Sigmoid colon (tissue), 4 donors: ENCODE data around the gene EVI2A.

Experiments used
- POLR2A ChIP-seq, 2 donors: fragments of 450-650 bp; IDR thresholded peaks; one replicate each; pipeline ENCODE4 v1.6.1; 2016; ENCODE audit warnings: antibody characterized with exemption in 2 of 2, mild to moderate bottlenecking in 2 of 2, moderate library complexity in 2 of 2
- POLR2AphosphoS5 ChIP-seq, 4 donors: sonication (generic); formaldehyde crosslinking; IDR thresholded peaks; one replicate each; pipeline ENCODE4 v1.6.1; 2017; ENCODE audit warnings: antibody characterized with exemption in 4 of 4
- TF ChIP-seq, protein P1 (sequence below), 4 experiments: fragments of 450-650 bp in 3 of 4; fragments of 200-600 bp in 1 of 4; IDR thresholded peaks; one replicate each; pipeline ENCODE4 v1.5.1; 2016 to 2019; ENCODE audit warnings: antibody characterized with exemption in 4 of 4, mild to moderate bottlenecking in 3 of 4, moderate library complexity in 2 of 4

DNA sequence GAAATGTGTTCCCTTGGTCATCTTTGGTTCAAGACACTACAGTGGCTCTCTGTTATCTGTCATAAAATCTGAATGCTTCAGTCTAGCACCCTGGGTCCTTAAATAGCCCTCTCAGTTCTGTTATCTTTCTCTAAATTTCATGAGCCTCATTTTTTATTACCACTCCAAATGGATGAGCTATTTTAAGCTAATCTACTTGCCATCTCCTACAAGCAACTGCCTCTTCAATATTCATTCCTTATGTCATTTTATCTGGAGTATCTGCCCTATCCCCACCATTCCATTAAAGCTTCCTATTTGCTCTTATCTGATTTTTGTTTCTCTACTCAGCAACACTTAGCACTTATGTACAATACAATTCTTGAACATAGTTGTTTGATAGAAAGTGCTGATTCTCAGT is 28.0 kb upstream of the EVI2A start:
- TF ChIP-seq, protein P1, sequence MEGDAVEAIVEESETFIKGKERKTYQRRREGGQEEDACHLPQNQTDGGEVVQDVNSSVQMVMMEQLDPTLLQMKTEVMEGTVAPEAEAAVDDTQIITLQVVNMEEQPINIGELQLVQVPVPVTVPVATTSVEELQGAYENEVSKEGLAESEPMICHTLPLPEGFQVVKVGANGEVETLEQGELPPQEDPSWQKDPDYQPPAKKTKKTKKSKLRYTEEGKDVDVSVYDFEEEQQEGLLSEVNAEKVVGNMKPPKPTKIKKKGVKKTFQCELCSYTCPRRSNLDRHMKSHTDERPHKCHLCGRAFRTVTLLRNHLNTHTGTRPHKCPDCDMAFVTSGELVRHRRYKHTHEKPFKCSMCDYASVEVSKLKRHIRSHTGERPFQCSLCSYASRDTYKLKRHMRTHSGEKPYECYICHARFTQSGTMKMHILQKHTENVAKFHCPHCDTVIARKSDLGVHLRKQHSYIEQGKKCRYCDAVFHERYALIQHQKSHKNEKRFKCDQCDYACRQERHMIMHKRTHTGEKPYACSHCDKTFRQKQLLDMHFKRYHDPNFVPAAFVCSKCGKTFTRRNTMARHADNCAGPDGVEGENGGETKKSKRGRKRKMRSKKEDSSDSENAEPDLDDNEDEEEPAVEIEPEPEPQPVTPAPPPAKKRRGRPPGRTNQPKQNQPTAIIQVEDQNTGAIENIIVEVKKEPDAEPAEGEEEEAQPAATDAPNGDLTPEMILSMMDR (IDR thresholded peaks at IDR 0.05), result no peak
- no peak for TF ChIP-seq POLR2A (IDR thresholded peaks at IDR 0.05)
- TF ChIP-seq POLR2AphosphoS5 (IDR thresholded peaks at IDR 0.05), result no peak
